Esophagus squamous epithelium (tissue), 5 donors: ENCODE data around the gene SDHB. TPM values are rescaled to one million over a fixed set of nuclear protein-coding genes. Genes with fewer than 3 reads are reported as not detected.
"Not testable (repeated sequence)": the region's sequence is repeated elsewhere in the genome, so short reads cannot be mapped to it uniquely, and the experiment has no call there.

Experiments used
- DNase-seq: peaks from one replicate; lab custom pipeline; 2025; lab: John Stamatoyannopoulos, UW
- H3K27ac ChIP-seq, 4 donors: fragments of 200-600 bp; sonication (generic); one replicate each; pipeline ENCODE4 v1.5.1; 2016 to 2019; ENCODE audit warnings: mild to moderate bottlenecking in 1 of 4
- H3K27me3 ChIP-seq, 4 donors: fragments of 200-600 bp; sonication (generic); 1 replicate in 3 of 4; 2 replicates in 1 of 4; pipeline versions ENCODE4 v1.5.1 to v1.6.0; 2017 to 2021; ENCODE audit warnings: antibody characterized with exemption in 1 of 4
- H3K36me3 ChIP-seq, 3 donors: fragments of 200-600 bp; sonication (generic); one replicate each; pipeline ENCODE4 v1.5.1; 2016 to 2019
- H3K4me1 ChIP-seq, 3 donors: fragments of 200-600 bp; sonication (generic); one replicate each; pipeline ENCODE4 v1.5.1; 2017 to 2019
- H3K4me3 ChIP-seq, 4 donors: fragments of 200-600 bp; sonication (generic); 1 replicate in 3 of 4; 2 replicates in 1 of 4; pipeline ENCODE4 v1.5.1; 2016 to 2019; ENCODE audit warnings: mild to moderate bottlenecking in 2 of 4, moderate library complexity in 1 of 4
- H3K9me3 ChIP-seq, 3 donors: fragments of 200-600 bp; sonication (generic); one replicate each; pipeline ENCODE4 v1.5.1; 2016 to 2019
- POLR2A ChIP-seq, 4 donors: fragments of 450-650 bp; IDR thresholded peaks; one replicate each; pipeline ENCODE4 v1.6.1; 2017; ENCODE audit warnings: antibody characterized with exemption in 4 of 4, mild to moderate bottlenecking in 4 of 4, moderate library complexity in 3 of 4
- WGBS, 2 donors: methylation state at CpG; one replicate each; pipeline ENCODE4 v1.1.5; 2018; 5-methylcytosine and 5-hydroxymethylcytosine counted together
- intact Hi-C: fragments of 100-400 bp; cut with DNase I; formaldehyde crosslinking; loops from one replicate; pipeline ENCODE4 v1.15.0; 2022
- total RNA-seq, 4 donors: library from RNA; depleted of rRNA; stranded (reverse); fragments of >200 nt; gene quantifications; one replicate each; pipeline ENCODE4 v1.1.0, GENCODE V29; 2016
- TF ChIP-seq, protein P1 (sequence below), 6 experiments: fragments of 450-650 bp in 4 of 6; fragments of 200-600 bp in 2 of 6; sonication (generic) in 2 of 6; IDR thresholded peaks; one replicate each; pipeline ENCODE4 v1.5.1; 2016 to 2019; ENCODE audit warnings: antibody characterized with exemption in 6 of 6, mild to moderate bottlenecking in 4 of 6, moderate library complexity in 4 of 6
- donor health status: DM: yes; HTN: yes; CAD: no.

The SDHB gene
- total RNA-seq, 4 donors from 2014 or later: 78.4 to 137 (median 119) TPM

DNA sequence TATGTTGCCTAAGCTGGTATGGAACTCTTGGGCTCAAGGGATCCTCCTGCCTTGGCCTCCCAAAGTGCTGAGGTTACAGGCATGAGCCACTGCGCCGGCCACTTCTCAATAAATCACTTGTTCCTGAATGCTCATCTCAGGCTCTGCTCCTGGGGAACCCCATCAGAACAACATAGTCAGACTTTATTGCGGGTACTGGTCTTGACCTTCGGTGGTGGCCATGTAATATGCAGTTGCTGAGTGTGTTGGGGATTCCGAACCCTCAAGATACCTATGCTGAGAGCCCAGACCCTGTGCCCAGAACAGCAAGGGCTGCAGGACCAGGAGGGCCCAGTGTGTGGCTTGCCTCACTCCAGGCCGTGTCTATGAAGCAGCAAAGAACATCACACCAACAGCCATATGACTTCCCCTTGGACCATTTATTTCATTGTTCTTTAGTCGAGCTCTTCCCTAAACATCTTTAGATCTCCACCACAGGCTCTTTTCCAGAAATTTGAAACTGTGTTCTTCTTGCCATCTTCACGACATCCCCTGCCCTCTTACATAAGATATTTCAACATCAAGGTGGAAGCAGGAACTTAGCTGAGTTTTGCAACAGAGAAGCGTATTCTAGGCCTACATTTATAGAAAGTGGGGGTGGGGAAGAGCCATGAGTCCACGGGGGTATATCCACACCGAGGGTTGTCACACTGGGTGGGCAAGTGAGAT, 12.7 kb upstream of the SDHB start:
- no peak overlapping the region for H3K27ac ChIP-seq
- H3K4me3 ChIP-seq: no peak overlapping the region
- TF ChIP-seq POLR2A (IDR thresholded peaks at IDR 0.05): no peak
- WGBS, 2 donors: 60 to 69% methylated on average over 6 to 11 of the region's 11 CpGs
- peaks cover 0 to 4% (median 0%) of the 10 kb centered on the region in 3 donors for H3K4me1 ChIP-seq
- no peaks in the 10 kb centered on the region for H3K36me3 ChIP-seq
- no peaks in the 10 kb centered on the region for H3K27me3 ChIP-seq
- no peak for DNase-seq
- intact Hi-C loops: loop anchor here (10.0 kb wide), 1 partner anchor 178 kb away; the partner anchor contains the start of gene PADI3
- H3K9me3 ChIP-seq: peaks cover 0 to 10% (median 5%) of the 10 kb centered on the region in 3 donors

DNA sequence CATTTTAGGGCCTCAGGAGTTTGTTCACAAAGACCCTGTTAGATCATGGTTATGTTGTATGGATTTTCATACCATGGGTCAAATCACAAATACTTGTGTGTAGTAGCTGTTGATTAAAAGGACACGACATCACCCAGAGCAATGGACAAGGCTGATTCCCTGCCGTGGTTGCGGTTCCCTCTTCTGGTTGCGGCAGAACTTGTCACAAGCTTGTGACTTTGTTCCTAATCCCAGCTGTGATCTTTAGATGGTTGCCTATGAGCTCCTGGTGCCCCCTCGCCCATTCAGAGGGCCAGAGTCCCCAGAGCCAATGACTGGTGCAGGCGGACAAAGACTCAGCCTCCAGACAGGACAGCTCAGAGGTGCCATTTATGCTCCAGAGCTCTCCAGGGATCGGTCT, 11.8 kb upstream of the SDHB start:
- intact Hi-C loops: loop anchor here (10.0 kb wide), 1 partner anchor 179 kb away; the partner anchor contains the start of gene PADI3
- no peak for DNase-seq
- Histone ChIP-seq H3K9me3 (peaks cover 0 to 10% (median 5%) of the 10 kb centered on the region in 3 donors), H3K4me1 (peaks cover 0 to 4% (median 0%) of the 10 kb centered on the region in 3 donors), H3K27me3 (no peaks in the 10 kb centered on the region), H3K27ac (no peak overlapping the region), H3K4me3 (no peak overlapping the region), H3K36me3 (no peaks in the 10 kb centered on the region)
- TF ChIP-seq, protein P1, sequence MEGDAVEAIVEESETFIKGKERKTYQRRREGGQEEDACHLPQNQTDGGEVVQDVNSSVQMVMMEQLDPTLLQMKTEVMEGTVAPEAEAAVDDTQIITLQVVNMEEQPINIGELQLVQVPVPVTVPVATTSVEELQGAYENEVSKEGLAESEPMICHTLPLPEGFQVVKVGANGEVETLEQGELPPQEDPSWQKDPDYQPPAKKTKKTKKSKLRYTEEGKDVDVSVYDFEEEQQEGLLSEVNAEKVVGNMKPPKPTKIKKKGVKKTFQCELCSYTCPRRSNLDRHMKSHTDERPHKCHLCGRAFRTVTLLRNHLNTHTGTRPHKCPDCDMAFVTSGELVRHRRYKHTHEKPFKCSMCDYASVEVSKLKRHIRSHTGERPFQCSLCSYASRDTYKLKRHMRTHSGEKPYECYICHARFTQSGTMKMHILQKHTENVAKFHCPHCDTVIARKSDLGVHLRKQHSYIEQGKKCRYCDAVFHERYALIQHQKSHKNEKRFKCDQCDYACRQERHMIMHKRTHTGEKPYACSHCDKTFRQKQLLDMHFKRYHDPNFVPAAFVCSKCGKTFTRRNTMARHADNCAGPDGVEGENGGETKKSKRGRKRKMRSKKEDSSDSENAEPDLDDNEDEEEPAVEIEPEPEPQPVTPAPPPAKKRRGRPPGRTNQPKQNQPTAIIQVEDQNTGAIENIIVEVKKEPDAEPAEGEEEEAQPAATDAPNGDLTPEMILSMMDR (IDR thresholded peaks at IDR 0.05): no peak
- TF ChIP-seq POLR2A (IDR thresholded peaks at IDR 0.05): no peak
- 73 to 83% methylated on average over 7 of the region's 7 CpGs for WGBS, 2 donors

DNA sequence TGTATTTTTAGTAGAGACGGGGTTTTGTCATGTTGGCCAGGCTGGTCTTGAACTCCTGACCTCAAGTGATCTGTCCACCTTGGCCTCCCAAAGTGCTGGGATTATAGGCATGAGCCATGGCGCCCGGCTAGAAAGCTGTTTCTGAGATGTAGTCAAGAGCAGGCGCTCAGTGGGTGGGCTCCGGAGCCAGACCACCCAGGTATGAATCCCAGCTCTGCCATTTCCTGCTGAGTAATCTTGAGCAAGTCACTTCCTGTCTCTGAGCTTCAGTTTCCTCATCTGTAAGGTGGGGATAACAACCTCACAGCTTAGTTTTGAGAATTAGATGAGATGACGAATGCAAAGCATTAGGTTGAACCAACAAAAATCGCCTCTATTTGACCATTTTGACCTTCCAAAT, 8.9 kb upstream of the SDHB start:
- H3K36me3 ChIP-seq, DNase-seq, H3K4me3 ChIP-seq, H3K27ac ChIP-seq, H3K4me1 ChIP-seq, H3K9me3 ChIP-seq: not testable (repeated sequence)
- peaks cover 0 to 12% (median 0%) of the 10 kb centered on the region in 4 donors for H3K27me3 ChIP-seq
- intact Hi-C loops: loop anchor here (10.0 kb wide), 1 partner anchor 182 kb away; the partner anchor contains the start of gene PADI3
- WGBS, 2 donors: 46 to 51% methylated on average over 4 to 6 of the region's 7 CpGs

DNA sequence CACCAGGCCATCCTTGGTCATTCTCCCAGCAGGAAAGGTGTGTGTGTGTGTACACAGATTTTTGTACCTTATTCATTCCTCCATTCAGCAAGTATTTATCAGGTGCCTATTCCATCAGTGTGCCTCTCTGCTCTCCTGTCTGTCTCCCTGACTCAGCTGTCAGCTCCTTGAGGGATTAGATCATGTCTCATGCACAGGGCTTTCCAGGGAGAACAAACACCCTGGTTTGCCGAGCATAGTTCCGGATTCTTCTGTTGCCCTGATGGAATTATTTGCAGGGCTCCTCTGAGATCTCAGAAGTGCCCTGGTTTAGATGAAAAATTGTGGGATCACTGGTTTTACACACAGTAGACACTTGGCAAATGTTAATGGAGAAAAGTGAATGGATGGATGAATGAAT, 8.1 kb upstream of the SDHB start:
- intact Hi-C loops: loop anchor here (10.0 kb wide), 1 partner anchor 183 kb away; the partner anchor contains the start of gene PADI3
- WGBS, 2 donors: 60 to 80% methylated on average over 2 of the region's 2 CpGs
- no peak for DNase-seq
- H3K36me3 ChIP-seq: no peaks in the 10 kb centered on the region
- H3K27me3 ChIP-seq: peaks cover 0 to 12% (median 0%) of the 10 kb centered on the region in 4 donors
- H3K9me3 ChIP-seq: peaks cover 0 to 10% (median 5%) of the 10 kb centered on the region in 3 donors
- no peak overlapping the region for H3K27ac ChIP-seq
- no peak overlapping the region for H3K4me3 ChIP-seq
- H3K4me1 ChIP-seq: peaks cover 0 to 4% (median 0%) of the 10 kb centered on the region in 3 donors
- TF ChIP-seq, protein P1 (IDR thresholded peaks at IDR 0.05): no peak
- TF ChIP-seq POLR2A (IDR thresholded peaks at IDR 0.05): no peak

DNA sequence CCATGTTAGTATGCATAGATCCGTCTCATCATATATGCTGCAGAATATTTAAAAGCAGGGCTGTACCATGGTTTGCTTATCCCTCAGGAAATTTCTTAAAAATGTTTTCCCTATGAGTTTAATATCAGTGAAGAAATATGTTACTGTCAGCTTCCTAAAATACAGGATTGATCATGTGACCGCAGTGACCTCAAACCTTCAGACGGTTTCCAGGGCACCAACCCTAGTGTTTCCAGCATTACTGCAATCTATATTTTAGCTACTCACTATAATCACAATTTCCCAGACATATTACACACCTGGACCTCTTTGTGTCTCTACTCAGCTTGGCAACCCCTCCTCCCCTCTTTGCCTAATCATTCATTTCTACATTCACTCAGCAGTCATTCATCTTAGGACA, 7.7 kb upstream of the SDHB start:
- Histone ChIP-seq H3K27me3 (peaks cover 0 to 12% (median 0%) of the 10 kb centered on the region in 4 donors), H3K4me3 (no peak overlapping the region), H3K9me3 (peaks cover 0 to 10% (median 5%) of the 10 kb centered on the region in 3 donors), H3K27ac (no peak overlapping the region), H3K36me3 (no peaks in the 10 kb centered on the region), H3K4me1 (peaks cover 0 to 4% (median 0%) of the 10 kb centered on the region in 3 donors)
- DNase-seq: no peak
- intact Hi-C loops: loop anchor here (10.0 kb wide), 1 partner anchor 183 kb away; the partner anchor contains the start of gene PADI3
- no peak for TF ChIP-seq POLR2A (IDR thresholded peaks at IDR 0.05)
- WGBS, 2 donors: 70 to 75% methylated on average over 3 of the region's 3 CpGs

DNA sequence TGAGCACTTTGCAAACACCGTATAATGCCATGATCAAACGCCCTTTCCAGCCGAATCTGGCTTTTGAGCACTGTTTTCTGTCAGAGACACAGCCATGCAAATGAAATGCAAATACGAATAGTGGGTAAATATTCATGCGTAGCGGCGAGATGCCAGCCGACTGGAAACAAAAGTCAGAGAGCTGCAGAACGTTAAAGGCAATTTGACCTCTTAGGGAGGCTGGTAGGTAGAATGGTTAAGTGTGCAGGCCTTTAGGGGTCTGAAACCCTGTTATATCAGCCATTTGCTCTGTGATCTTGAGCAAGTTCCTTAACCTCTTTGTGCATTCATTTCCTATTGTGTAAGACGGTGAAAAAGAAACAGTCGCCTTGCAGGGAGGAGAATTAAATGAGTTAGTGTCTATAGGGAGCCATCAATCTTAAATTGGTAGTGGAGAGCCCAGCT, 6.5 kb upstream of the SDHB start:
- Histone ChIP-seq H3K27me3 (peaks cover 0 to 12% (median 0%) of the 10 kb centered on the region in 4 donors), H3K27ac (no peak overlapping the region), H3K4me3 (no peak overlapping the region), H3K4me1 (peaks cover 0 to 8% (median 0%) of the 10 kb centered on the region in 3 donors), H3K36me3 (no peaks in the 10 kb centered on the region), H3K9me3 (peaks cover 0 to 6% (median 5%) of the 10 kb centered on the region in 3 donors)
- 53 to 55% methylated on average over 11 of the region's 11 CpGs for WGBS, 2 donors
- intact Hi-C loops: loop anchor here (10.0 kb wide), 1 partner anchor 184 kb away; the partner anchor contains the start of gene PADI3
- TF ChIP-seq, protein P1 (IDR thresholded peaks at IDR 0.05): no peak
- TF ChIP-seq POLR2A (IDR thresholded peaks at IDR 0.05): no peak
- no peak for DNase-seq
